Liver (tissue), 3 donors: Measurements from ENCODE around the gene MIEN1.

Source experiments
- ATF3 ChIP-seq: IDR thresholded peaks from 2 replicates; pipeline ENCODE4 v1.6.1; 2016; ENCODE audit warnings: antibody characterized with exemption
- CTCF ChIP-seq: fragments of 150-350 bp; IDR thresholded peaks from 2 replicates; pipeline ENCODE4 v1.5.1; 2017; ENCODE audit warnings: improper control_type of control experiment, low read depth, low read length; ENCODE audit not compliant: missing input control
- GABPA ChIP-seq, 2 donors: IDR thresholded peaks in 1 of 2; conservative IDR thresholded peaks in 1 of 2; 2 replicates each; pipeline ENCODE4 v1.6.1; 2016; ENCODE audit warnings: antibody characterized with exemption in 2 of 2, mild to moderate bottlenecking in 1 of 2, moderate library complexity in 1 of 2
- HNF4A ChIP-seq, 2 donors: conservative IDR thresholded peaks; 2 replicates each; pipeline ENCODE4 v1.6.1; 2016; ENCODE audit warnings: antibody characterized with exemption in 2 of 2, mild to moderate bottlenecking in 2 of 2
- JUND ChIP-seq, 2 donors: IDR thresholded peaks; 2 replicates each; pipeline ENCODE4 v1.6.1; 2016; ENCODE audit warnings: antibody characterized with exemption in 2 of 2
- RAD21 ChIP-seq, 2 donors: IDR thresholded peaks; 2 replicates each; pipeline ENCODE4 v1.6.1; 2016; ENCODE audit warnings: antibody characterized with exemption in 2 of 2, mild to moderate bottlenecking in 2 of 2
- REST ChIP-seq: IDR thresholded peaks from 2 replicates; pipeline ENCODE4 v1.6.1; 2016; ENCODE audit warnings: antibody characterized with exemption, mild to moderate bottlenecking
- SP1 ChIP-seq: IDR thresholded peaks from 2 replicates; pipeline ENCODE4 v1.6.1; 2018; ENCODE audit warnings: antibody characterized with exemption, mild to moderate bottlenecking
- TAF1 ChIP-seq: conservative IDR thresholded peaks from 2 replicates; pipeline ENCODE4 v1.6.1; 2016; ENCODE audit warnings: antibody characterized with exemption, mild to moderate bottlenecking
- YY1 ChIP-seq: IDR thresholded peaks from 2 replicates; pipeline ENCODE4 v1.6.1; 2016; ENCODE audit warnings: antibody characterized with exemption, mild to moderate bottlenecking
- ZBTB33 ChIP-seq: IDR thresholded peaks from 2 replicates; pipeline ENCODE4 v1.6.1; 2016; ENCODE audit warnings: antibody characterized with exemption
- donor health status: healthy.
- donor health status: healthy.

- no peak for TF ChIP-seq CTCF
- no peak for TF ChIP-seq REST
- no peak for TF ChIP-seq ATF3
- no peak for TF ChIP-seq JUND (IDR thresholded peaks at IDR 0.05)
- no peak for TF ChIP-seq ZBTB33
- TF ChIP-seq YY1 = no peak
- TF ChIP-seq TAF1 = no peak
- TF ChIP-seq HNF4A (conservative IDR thresholded peaks at IDR 0.05) = no peak
- no peak for TF ChIP-seq SP1
- no peak for TF ChIP-seq RAD21 (IDR thresholded peaks at IDR 0.05)
- TF ChIP-seq GABPA (IDR thresholded peaks at IDR 0.05 in 1 of 2, conservative IDR thresholded peaks at IDR 0.05 in 1 of 2) = no peak
These were observed 10.6 kb downstream of the MIEN1 start for GRCh38 chr17:39719563-39720355.
